Neural progenitor cell (in vitro differentiated cells): ENCODE measurements around the gene ADAM10.

Experiments used
- CTCF ChIP-seq: fragments of 200-600 bp; sonication (generic); IDR thresholded peaks from 2 replicates; pipeline ENCODE4 v1.5.1; 2017; ENCODE audit warnings: antibody characterized with exemption, mild to moderate bottlenecking
- EZH2 ChIP-seq: fragments of 200-600 bp; sonication (generic); IDR thresholded peaks from 2 replicates; pipeline ENCODE4 v1.6.1; 2017; ENCODE audit warnings: antibody characterized with exemption, mild to moderate bottlenecking, moderate library complexity
- EZH2phosphoT487 ChIP-seq: fragments of 200-600 bp; sonication (generic); IDR thresholded peaks from 2 replicates; pipeline ENCODE4 v1.6.1; 2017; ENCODE audit warnings: antibody characterized with exemption

- TF ChIP-seq EZH2 (no peak), CTCF (no peak), EZH2phosphoT487 (no peak)
Measured at GRCh38 chr15:58608129-58608590, 141.3 kb downstream of the ADAM10 start.
